AG08396 (cell line): ENCODE measurements around the gene PGP.
"Not testable (repeated sequence)": the region's sequence is repeated elsewhere in the genome, so short reads cannot be mapped to it uniquely, and the experiment has no call there.

Experiments used
- DNase-seq: peaks from one replicate; pipeline ENCODE4 v3.0.0; 2012; ENCODE audit warnings: low spot score, mixed read lengths

PGP gene

GRCh38 chr16:2214719-2214968 lies at the start of gene PGP:
Gene PGP (minus strand): TSS chr16:2214840. CDS start chr16:2214777, 63 bp downstream.
- DNase-seq, result no peak

- not testable (repeated sequence) for DNase-seq
Observed at GRCh38 chr16:2263026-2263425, 48.4 kb upstream of the PGP start.

GRCh38 chr16:2260250-2260649 lies 45.6 kb upstream of the PGP start:
- no peak for DNase-seq

GRCh38 chr16:2258530-2258929 lies 43.9 kb upstream of the PGP start:
- not testable (repeated sequence) for DNase-seq

GRCh38 chr16:2257726-2258125 lies 43.1 kb upstream of the PGP start:
- no peak for DNase-seq

GRCh38 chr16:2256531-2257140 lies 42.0 kb upstream of the PGP start:
- DNase-seq, result no peak

GRCh38 chr16:2253293-2253692 lies 38.7 kb upstream of the PGP start:
- DNase-seq, result no peak

GRCh38 chr16:2252806-2253148 lies 38.1 kb upstream of the PGP start:
- DNase-seq, result no peak

GRCh38 chr16:2251296-2252111 lies 36.9 kb upstream of the PGP start, which contains the start of gene ECI1:
Gene ECI1 (minus strand): TSS chr16:2251587. CDS start chr16:2251566, 21 bp downstream.
- peak; percentile 100 for DNase-seq

- DNase-seq, result no peak
Observed at GRCh38 chr16:2250652-2251295, 36.1 kb upstream of the PGP start.

GRCh38 chr16:2246301-2246885 lies 31.8 kb upstream of the PGP start:
- no peak for DNase-seq

GRCh38 chr16:2244926-2245795 lies 30.5 kb upstream of the PGP start:
- DNase-seq, result no peak

- no peak for DNase-seq
Observed at GRCh38 chr16:2244301-2244700, 29.7 kb upstream of the PGP start.

- no peak for DNase-seq
Observed at GRCh38 chr16:2243781-2244180, 29.1 kb upstream of the PGP start.

- no peak for DNase-seq
Observed at GRCh38 chr16:2243031-2243528, 28.4 kb upstream of the PGP start.

GRCh38 chr16:2242598-2242997 lies 28.0 kb upstream of the PGP start:
- no peak for DNase-seq

GRCh38 chr16:2240331-2240730 lies 25.7 kb upstream of the PGP start:
- DNase-seq, result not testable (repeated sequence)

- no peak for DNase-seq
Observed at GRCh38 chr16:2238838-2239675, 24.4 kb upstream of the PGP start.

GRCh38 chr16:2238150-2238837 lies 23.7 kb upstream of the PGP start:
- DNase-seq, result no peak

- DNase-seq, result peak; percentile 22
Observed at GRCh38 chr16:2237493-2238149, 23.0 kb upstream of the PGP start.
